Measurements from ENCODE around the gene APPL2. TPM values are rescaled to one million over a fixed set of nuclear protein-coding genes. Genes with fewer than 3 reads are reported as not detected.

Gene APPL2
- total and polyA plus RNA-seq, 2 of the 13 experiments (the other 11 are each of a cell fraction or from before 2014, with no cell fraction given): 9.9 to 11.1 TPM

DNA sequence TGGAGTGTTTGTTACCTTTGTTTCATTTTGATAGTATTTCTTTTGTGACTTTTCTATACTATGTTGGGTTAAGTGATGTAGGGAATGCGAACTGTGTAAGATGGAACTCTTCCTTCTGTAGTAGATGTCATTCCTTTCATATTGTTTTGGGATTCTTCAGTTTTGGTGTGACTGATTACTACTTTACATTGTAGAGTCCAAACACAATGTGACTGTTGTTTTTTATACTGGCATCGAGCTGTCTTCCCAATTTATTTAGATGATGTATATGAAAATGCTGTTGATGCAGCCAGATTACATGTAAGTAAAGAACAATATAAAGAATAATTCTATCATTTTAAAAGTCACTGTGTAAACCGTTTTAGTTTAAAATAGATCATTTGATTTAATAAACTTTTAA is 93.7 kb downstream of the APPL2 start:
- H3K36me3 ChIP-seq (replicated peaks in 1 of 2; ENCODE audit: control insufficient read depth in 1 of 2, insufficient read depth in 2 of 2, low read length in 2 of 2): peaks cover 2 to 50% of the 10 kb centered on the region in 2 experiments; a peak in 4 of 5 replicates
- TF ChIP-seq, protein P1, sequence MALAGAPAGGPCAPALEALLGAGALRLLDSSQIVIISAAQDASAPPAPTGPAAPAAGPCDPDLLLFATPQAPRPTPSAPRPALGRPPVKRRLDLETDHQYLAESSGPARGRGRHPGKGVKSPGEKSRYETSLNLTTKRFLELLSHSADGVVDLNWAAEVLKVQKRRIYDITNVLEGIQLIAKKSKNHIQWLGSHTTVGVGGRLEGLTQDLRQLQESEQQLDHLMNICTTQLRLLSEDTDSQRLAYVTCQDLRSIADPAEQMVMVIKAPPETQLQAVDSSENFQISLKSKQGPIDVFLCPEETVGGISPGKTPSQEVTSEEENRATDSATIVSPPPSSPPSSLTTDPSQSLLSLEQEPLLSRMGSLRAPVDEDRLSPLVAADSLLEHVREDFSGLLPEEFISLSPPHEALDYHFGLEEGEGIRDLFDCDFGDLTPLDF (CRISPR knock-in tag; IDR thresholded peaks at IDR 0.05): no peak
- no peaks in the 10 kb centered on the region for H3K4me1 ChIP-seq (ENCODE audit: insufficient read depth, low read length)
- in situ Hi-C loops (cut with HindIII; ENCODE audit: extremely low pct_ligation_motif_present, low pct_unique_long_range_greater_than_20kb) (no loop called here), intact Hi-C loops (cut with micrococcal nuclease; ENCODE audit: unreplicated experiment) (no loop called here)
- no peak for FAIRE-seq
- ChIA-PET POLR2A (no interaction called here), CTCF (ENCODE audit: low intra/inter-chr PET ratio, low total read pairs) (no interaction called here)
- no peaks in the 10 kb centered on the region for H4K20me1 ChIP-seq (ENCODE audit: insufficient read depth, low read length)
- no peak overlapping the region for H3K27ac ChIP-seq (ENCODE audit: extremely low read length, insufficient read depth, low read length)
- H3K9me3 ChIP-seq (ENCODE audit: low read length): no peaks in the 10 kb centered on the region
- no peak overlapping the region for H3K4me2 ChIP-seq (ENCODE audit: low read depth, low read length)
- no peak overlapping the region for H3K4me3 ChIP-seq (replicated peaks in 1 of 3; ENCODE audit: insufficient read depth in 1 of 3, low read depth in 2 of 3, low read length in 3 of 3)
- no peak for ATAC-seq
- DNase-seq (ENCODE audit: low spot score): no peak
- no TSS peak for BruUV-seq (replicated peaks)
- no peak overlapping the region for H2AFZ ChIP-seq (ENCODE audit: low read length)
- no peak overlapping the region for H3K9ac ChIP-seq (ENCODE audit: insufficient read depth, low read depth, low read length)
- H3K79me2 ChIP-seq (ENCODE audit: insufficient read depth, low read length): no peaks in the 10 kb centered on the region
- 92% methylated on average over 3 of the region's 3 CpGs for WGBS (ENCODE audit: low lambda C conversion rate)
- no peaks in the 10 kb centered on the region for H3K27me3 ChIP-seq (ENCODE audit: control insufficient read depth in 1 of 2, insufficient read depth in 2 of 2, low read length in 2 of 2)

DNA sequence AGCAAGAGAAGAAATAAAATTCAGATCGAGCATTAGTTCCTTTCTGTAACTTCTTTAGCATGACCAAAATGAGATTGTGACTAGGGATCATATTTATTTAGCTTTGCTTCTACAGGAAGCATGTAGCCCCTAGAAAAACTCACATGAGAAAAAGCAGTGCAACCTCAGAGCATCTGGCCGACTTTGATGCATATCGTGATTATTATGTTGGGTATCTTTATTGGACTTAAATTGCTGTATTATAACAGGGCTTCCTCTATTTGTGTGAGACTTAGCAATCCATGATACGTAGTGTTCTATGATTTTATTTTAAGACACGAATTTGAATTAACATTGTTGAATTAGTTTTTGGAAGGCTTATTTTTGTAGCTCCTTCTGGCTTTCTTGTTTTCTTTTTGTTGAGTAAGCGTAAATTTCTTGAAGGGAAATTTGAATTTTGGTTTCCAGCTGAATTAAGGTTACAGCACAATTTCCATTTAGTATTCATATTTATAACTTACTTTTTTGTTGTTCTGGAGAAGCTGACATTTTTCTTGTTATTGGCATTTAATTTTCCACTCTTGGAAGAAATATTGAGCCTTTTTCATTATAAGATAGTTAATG is 94.6 kb downstream of the APPL2 start:
- Histone ChIP-seq H3K9me3 (ENCODE audit: low read length) (no peaks in the 10 kb centered on the region), H3K4me3 (replicated peaks in 1 of 3; ENCODE audit: insufficient read depth in 1 of 3, low read depth in 2 of 3, low read length in 3 of 3) (no peak overlapping the region), H3K27ac (ENCODE audit: extremely low read length, insufficient read depth, low read length) (no peak overlapping the region), H4K20me1 (ENCODE audit: insufficient read depth, low read length) (no peaks in the 10 kb centered on the region), H3K36me3 (replicated peaks in 1 of 2; ENCODE audit: control insufficient read depth in 1 of 2, insufficient read depth in 2 of 2, low read length in 2 of 2) (peaks cover 2 to 51% of the 10 kb centered on the region in 2 experiments; a peak in 4 of 5 replicates), H3K4me2 (ENCODE audit: low read depth, low read length) (no peak overlapping the region), H2AFZ (ENCODE audit: low read length) (no peak overlapping the region), H3K4me1 (ENCODE audit: insufficient read depth, low read length) (no peaks in the 10 kb centered on the region), H3K9ac (ENCODE audit: insufficient read depth, low read depth, low read length) (no peak overlapping the region), H3K79me2 (ENCODE audit: insufficient read depth, low read length) (no peaks in the 10 kb centered on the region), H3K27me3 (ENCODE audit: control insufficient read depth in 1 of 2, insufficient read depth in 2 of 2, low read length in 2 of 2) (no peaks in the 10 kb centered on the region)
- TF ChIP-seq, protein P2, sequence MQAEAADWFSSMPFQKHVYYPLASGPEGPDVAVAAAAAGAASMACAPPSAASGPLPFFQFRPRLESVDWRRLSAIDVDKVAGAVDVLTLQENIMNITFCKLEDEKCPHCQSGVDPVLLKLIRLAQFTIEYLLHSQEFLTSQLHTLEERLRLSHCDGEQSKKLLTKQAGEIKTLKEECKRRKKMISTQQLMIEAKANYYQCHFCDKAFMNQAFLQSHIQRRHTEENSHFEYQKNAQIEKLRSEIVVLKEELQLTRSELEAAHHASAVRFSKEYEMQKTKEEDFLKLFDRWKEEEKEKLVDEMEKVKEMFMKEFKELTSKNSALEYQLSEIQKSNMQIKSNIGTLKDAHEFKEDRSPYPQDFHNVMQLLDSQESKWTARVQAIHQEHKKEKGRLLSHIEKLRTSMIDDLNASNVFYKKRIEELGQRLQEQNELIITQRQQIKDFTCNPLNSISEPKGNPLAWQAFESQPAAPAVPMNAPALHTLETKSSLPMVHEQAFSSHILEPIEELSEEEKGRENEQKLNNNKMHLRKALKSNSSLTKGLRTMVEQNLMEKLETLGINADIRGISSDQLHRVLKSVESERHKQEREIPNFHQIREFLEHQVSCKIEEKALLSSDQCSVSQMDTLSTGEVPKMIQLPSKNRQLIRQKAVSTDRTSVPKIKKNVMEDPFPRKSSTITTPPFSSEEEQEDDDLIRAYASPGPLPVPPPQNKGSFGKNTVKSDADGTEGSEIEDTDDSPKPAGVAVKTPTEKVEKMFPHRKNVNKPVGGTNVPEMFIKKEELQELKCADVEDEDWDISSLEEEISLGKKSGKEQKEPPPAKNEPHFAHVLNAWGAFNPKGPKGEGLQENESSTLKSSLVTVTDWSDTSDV (CRISPR knock-in tag; IDR thresholded peaks at IDR 0.05): no peak
- peak; percentile 81 to 89 for TF ChIP-seq MAFK (conservative IDR thresholded peaks at IDR 0.05 in 1 of 2, IDR thresholded peaks at IDR 0.05 in 1 of 2; ENCODE audit: low read length in 2 of 2)
- TF ChIP-seq SIX4 (CRISPR knock-in tag; IDR thresholded peaks at IDR 0.05): no peak
- no peak for TF ChIP-seq FOXK1 (CRISPR knock-in tag; IDR thresholded peaks at IDR 0.05; ENCODE audit: borderline replicate concordance, low read depth)
- TF ChIP-seq MAFF (IDR thresholded peaks at IDR 0.05; ENCODE audit: low read depth, low read length): peak; percentile 82
- FAIRE-seq (no peak), ATAC-seq (no peak), DNase-seq (ENCODE audit: low spot score) (no peak)
- in situ Hi-C loops (cut with HindIII; ENCODE audit: extremely low pct_ligation_motif_present, low pct_unique_long_range_greater_than_20kb) (no loop called here), intact Hi-C loops (cut with micrococcal nuclease; ENCODE audit: unreplicated experiment) (no loop called here)
- 96% methylated on average over 6 of the region's 6 CpGs for WGBS (ENCODE audit: low lambda C conversion rate)
- no TSS peak for BruUV-seq (replicated peaks)
- ChIA-PET CTCF (ENCODE audit: low intra/inter-chr PET ratio, low total read pairs) (no interaction called here), POLR2A (no interaction called here)
